ENCODE measurements around the gene LEKR1.
"Not testable (repeated sequence)": the region's sequence is repeated elsewhere in the genome, so short reads cannot be mapped to it uniquely, and the experiment has no call there.

The LEKR1 gene

DNA sequence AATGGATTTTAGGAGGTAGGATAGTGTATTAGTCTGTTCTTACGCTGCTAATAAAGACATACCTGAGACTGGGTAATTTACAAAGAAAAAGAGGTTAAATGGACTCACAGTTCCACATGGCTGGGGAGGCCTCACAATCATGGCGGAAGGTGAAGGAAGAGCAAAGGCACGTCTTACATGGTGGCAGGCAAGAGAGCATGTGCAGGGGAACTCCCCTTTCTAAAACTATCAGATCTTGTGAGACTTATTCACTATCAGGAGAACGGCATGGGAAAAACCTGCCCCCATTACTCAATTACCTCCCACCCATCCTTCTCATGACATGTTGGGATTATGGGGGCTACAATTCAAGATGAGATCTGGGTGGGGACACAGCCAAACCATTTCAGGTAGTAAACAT is 25.9 kb upstream of the LEKR1 start:
- H3K4me3 ChIP-seq (ENCODE audit: insufficient read depth in 1 of 2, low read depth in 1 of 2, low read length in 2 of 2); H4K91ac ChIP-seq (ENCODE audit: low read length); H3K9ac ChIP-seq (ENCODE audit: low read length); H2BK5ac ChIP-seq (ENCODE audit: low read depth, low read length, poor library complexity, severe bottlenecking); H3K14ac ChIP-seq (ENCODE audit: low read length in 2 of 2); H3K4me1 ChIP-seq (ENCODE audit: control insufficient read depth, insufficient read depth, low read depth, low read length); DNase-seq; H3K23ac ChIP-seq (ENCODE audit: low read length in 2 of 2); H3K27me3 ChIP-seq (ENCODE audit: control insufficient read depth in 1 of 2, insufficient read depth in 1 of 2, low read length in 2 of 2); H3K27ac ChIP-seq (ENCODE audit: low read length, poor library complexity, severe bottlenecking); H3K36me3 ChIP-seq (ENCODE audit: control insufficient read depth in 1 of 2, insufficient read depth in 2 of 2, low read depth in 1 of 2, low read length in 2 of 2); H4K8ac ChIP-seq (ENCODE audit: low read length); H3K4me2 ChIP-seq (ENCODE audit: low read length, poor library complexity, severe bottlenecking); H2BK120ac ChIP-seq (ENCODE audit: low read depth, low read length); H2BK12ac ChIP-seq (ENCODE audit: low read length in 2 of 2); H2AFZ ChIP-seq (ENCODE audit: low read depth, low read length); H2AK5ac ChIP-seq (ENCODE audit: low read length, severe bottlenecking); H3K18ac ChIP-seq (ENCODE audit: low read depth in 1 of 2, low read length in 2 of 2); H3K79me1 ChIP-seq (replicated peaks; ENCODE audit: low read length, poor library complexity, severe bottlenecking); H3K4ac ChIP-seq (ENCODE audit: low read depth in 1 of 2, low read length in 2 of 2); H2BK15ac ChIP-seq (ENCODE audit: low read depth, poor library complexity, severe bottlenecking): not testable (repeated sequence)
- H3K9me3 ChIP-seq (ENCODE audit: control insufficient read depth, low read length), result peaks cover 13% of the 10 kb centered on the region
- 88% methylated on average over 3 of the region's 4 CpGs for WGBS

DNA sequence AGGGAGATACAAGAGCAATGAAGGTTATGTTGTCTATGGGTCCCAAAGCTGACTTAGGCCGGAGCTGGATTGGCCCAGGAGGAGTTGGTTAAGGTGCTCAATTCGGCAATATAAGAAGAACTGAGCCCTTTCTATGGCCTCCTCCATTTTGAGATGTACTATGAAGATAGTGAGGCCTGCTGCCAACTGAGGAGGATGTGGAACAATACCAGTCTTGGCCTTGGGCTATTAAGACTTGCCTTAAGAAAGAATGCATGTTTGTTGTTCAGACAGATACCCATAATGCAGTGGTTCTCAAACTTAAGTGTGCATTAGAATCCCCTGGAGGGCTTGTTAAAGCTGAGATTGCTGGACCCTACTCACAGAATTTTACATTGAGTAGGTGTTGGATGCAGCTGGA is 24.4 kb upstream of the LEKR1 start:
- Histone ChIP-seq H3K14ac (ENCODE audit: low read length in 2 of 2) (peak overlapping the region in 1 of 2 experiments; percentile 58), H4K8ac (ENCODE audit: low read length) (no peak overlapping the region)

DNA sequence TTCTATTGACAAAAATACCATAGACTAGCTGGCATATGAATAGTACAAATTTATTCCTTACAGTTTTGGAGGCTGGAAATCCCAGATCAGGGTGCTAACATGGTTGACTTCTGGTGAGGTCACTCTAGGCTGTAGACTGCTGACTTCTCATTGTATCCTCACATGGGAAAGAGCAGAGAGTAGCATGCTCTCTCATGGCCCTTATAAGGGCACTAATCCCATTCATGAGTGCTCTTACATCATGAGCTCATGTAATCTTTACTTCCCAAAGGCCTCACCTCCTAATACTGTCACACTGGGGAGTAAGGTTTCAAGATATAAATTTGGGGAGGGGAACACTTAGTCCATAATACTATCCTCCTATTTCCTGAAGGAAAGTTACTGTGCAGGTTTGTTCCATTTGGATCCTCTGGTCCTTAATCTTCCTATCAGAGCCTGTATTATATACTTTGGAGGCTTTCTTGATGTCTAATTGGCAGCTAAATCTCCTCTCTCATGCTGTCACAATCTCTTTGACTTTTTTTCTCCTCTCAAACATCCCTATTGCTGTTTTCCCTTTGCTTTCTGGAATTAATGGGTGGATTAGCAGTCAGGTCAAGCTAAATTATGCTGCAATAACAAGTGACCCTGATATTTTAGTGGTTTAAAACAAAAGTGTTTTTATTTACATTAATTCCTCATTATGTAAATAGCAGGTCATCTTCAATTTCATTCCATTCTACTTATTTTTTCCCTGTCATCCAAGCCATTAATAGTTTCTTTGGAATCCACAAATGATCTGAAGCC is 23.1 kb upstream of the LEKR1 start:
- H3K14ac ChIP-seq (ENCODE audit: low read length in 2 of 2), result no peak overlapping the region
- no peak overlapping the region for H4K8ac ChIP-seq (ENCODE audit: low read length)
- no peak overlapping the region for H2BK12ac ChIP-seq (ENCODE audit: low read length in 2 of 2)
- H3K4me2 ChIP-seq (ENCODE audit: low read length, poor library complexity, severe bottlenecking), result no peak overlapping the region
- no peak overlapping the region for H2AK5ac ChIP-seq (ENCODE audit: low read length, severe bottlenecking)
- H2BK5ac ChIP-seq (ENCODE audit: low read depth, low read length, poor library complexity, severe bottlenecking), result no peak overlapping the region
- H2BK15ac ChIP-seq (ENCODE audit: low read depth, poor library complexity, severe bottlenecking), result no peak overlapping the region
- no peak overlapping the region for H3K4me3 ChIP-seq (ENCODE audit: insufficient read depth in 1 of 2, low read depth in 1 of 2, low read length in 2 of 2)
- no peak overlapping the region for H2BK120ac ChIP-seq (ENCODE audit: low read depth, low read length)
- no peak overlapping the region for H3K9ac ChIP-seq (ENCODE audit: low read length)
- H3K27ac ChIP-seq (ENCODE audit: low read length, poor library complexity, severe bottlenecking), result no peak overlapping the region
- no peak for DNase-seq
- no peaks in the 10 kb centered on the region for H3K27me3 ChIP-seq (ENCODE audit: control insufficient read depth in 1 of 2, insufficient read depth in 1 of 2, low read length in 2 of 2)
- H3K4me1 ChIP-seq (ENCODE audit: control insufficient read depth, insufficient read depth, low read depth, low read length), result no peaks in the 10 kb centered on the region
- H3K18ac ChIP-seq (ENCODE audit: low read depth in 1 of 2, low read length in 2 of 2), result no peak overlapping the region
- H3K23ac ChIP-seq (ENCODE audit: low read length in 2 of 2), result no peak overlapping the region
- no peak overlapping the region for H3K4ac ChIP-seq (ENCODE audit: low read depth in 1 of 2, low read length in 2 of 2)
- peaks cover 13% of the 10 kb centered on the region for H3K9me3 ChIP-seq (ENCODE audit: control insufficient read depth, low read length)
- H2AFZ ChIP-seq (ENCODE audit: low read depth, low read length), result no peak overlapping the region
- H3K79me1 ChIP-seq (replicated peaks; ENCODE audit: low read length, poor library complexity, severe bottlenecking), result peaks cover 1% of the 10 kb centered on the region
- no peaks in the 10 kb centered on the region for H3K36me3 ChIP-seq (ENCODE audit: control insufficient read depth in 1 of 2, insufficient read depth in 2 of 2, low read depth in 1 of 2, low read length in 2 of 2)
- no peak overlapping the region for H4K91ac ChIP-seq (ENCODE audit: low read length)

More for the DNA sequence above, 24.4 kb upstream of the LEKR1 start:
- Histone ChIP-seq H3K36me3 (ENCODE audit: control insufficient read depth in 1 of 2, insufficient read depth in 2 of 2, low read depth in 1 of 2, low read length in 2 of 2) (no peaks in the 10 kb centered on the region), H3K4me3 (ENCODE audit: insufficient read depth in 1 of 2, low read depth in 1 of 2, low read length in 2 of 2) (no peak overlapping the region), H2BK5ac (ENCODE audit: low read depth, low read length, poor library complexity, severe bottlenecking) (no peak overlapping the region), H3K23ac (ENCODE audit: low read length in 2 of 2) (no peak overlapping the region), H3K9me3 (ENCODE audit: control insufficient read depth, low read length) (peaks cover 13% of the 10 kb centered on the region), H3K79me1 (replicated peaks; ENCODE audit: low read length, poor library complexity, severe bottlenecking) (peaks cover 1% of the 10 kb centered on the region), H3K27ac (ENCODE audit: low read length, poor library complexity, severe bottlenecking) (no peak overlapping the region), H3K18ac (ENCODE audit: low read depth in 1 of 2, low read length in 2 of 2) (no peak overlapping the region), H2AK5ac (ENCODE audit: low read length, severe bottlenecking) (no peak overlapping the region), H2AFZ (ENCODE audit: low read depth, low read length) (no peak overlapping the region), H3K9ac (ENCODE audit: low read length) (no peak overlapping the region), H3K4ac (ENCODE audit: low read depth in 1 of 2, low read length in 2 of 2) (no peak overlapping the region), H2BK15ac (ENCODE audit: low read depth, poor library complexity, severe bottlenecking) (no peak overlapping the region), H3K4me2 (ENCODE audit: low read length, poor library complexity, severe bottlenecking) (no peak overlapping the region), H4K91ac (ENCODE audit: low read length) (no peak overlapping the region), H3K4me1 (ENCODE audit: control insufficient read depth, insufficient read depth, low read depth, low read length) (no peaks in the 10 kb centered on the region), H2BK120ac (ENCODE audit: low read depth, low read length) (no peak overlapping the region), H3K27me3 (ENCODE audit: control insufficient read depth in 1 of 2, insufficient read depth in 1 of 2, low read length in 2 of 2) (no peaks in the 10 kb centered on the region), H2BK12ac (ENCODE audit: low read length in 2 of 2) (no peak overlapping the region)
- DNase-seq, result no peak
- WGBS, result 93% methylated on average over 2 of the region's 2 CpGs

DNA sequence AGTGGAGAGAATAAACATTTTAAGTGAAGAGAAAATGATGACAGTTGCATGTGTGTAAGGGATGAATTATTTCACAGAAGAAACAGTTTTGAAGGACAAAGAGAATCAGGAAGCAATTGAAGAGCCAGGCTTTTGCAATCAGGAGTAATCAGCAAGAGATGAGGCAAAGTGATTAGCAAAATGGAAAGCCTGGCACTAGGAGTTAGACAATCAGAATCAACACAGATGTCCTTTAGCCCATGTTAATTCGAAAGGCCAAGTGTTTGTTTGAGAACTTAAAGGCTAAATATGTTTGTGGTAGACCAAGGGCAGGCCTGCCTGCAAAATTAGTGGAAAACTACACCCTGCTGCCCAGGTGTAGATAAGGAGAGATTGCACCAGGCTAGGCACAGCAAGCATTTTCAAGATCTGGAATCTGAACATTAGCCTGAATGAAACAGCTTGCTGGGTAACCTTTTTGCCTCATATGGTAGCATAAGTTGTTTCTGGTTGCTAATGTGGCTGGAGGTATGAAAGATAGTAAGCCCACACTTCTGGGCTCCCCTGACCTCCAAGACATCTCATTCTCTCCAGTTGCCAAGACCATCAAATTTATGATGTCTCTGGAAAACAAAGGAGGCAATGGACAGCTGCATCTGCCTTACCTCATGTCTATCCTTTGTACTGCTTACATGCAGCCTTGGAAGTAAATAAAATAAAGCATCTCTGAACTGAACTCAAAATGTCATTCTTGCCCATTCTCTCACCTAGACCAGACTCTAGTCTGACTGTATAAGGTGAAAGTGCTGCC is 22.0 kb upstream of the LEKR1 start:
- Histone ChIP-seq H2BK120ac (ENCODE audit: low read depth, low read length) (no peak overlapping the region), H2AK5ac (ENCODE audit: low read length, severe bottlenecking) (no peak overlapping the region), H3K4me3 (ENCODE audit: insufficient read depth in 1 of 2, low read depth in 1 of 2, low read length in 2 of 2) (no peak overlapping the region), H3K4me1 (ENCODE audit: control insufficient read depth, insufficient read depth, low read depth, low read length) (no peaks in the 10 kb centered on the region), H3K79me1 (replicated peaks; ENCODE audit: low read length, poor library complexity, severe bottlenecking) (peaks cover 1% of the 10 kb centered on the region), H2AFZ (ENCODE audit: low read depth, low read length) (no peak overlapping the region), H3K36me3 (ENCODE audit: control insufficient read depth in 1 of 2, insufficient read depth in 2 of 2, low read depth in 1 of 2, low read length in 2 of 2) (no peaks in the 10 kb centered on the region), H2BK15ac (ENCODE audit: low read depth, poor library complexity, severe bottlenecking) (no peak overlapping the region), H2BK12ac (ENCODE audit: low read length in 2 of 2) (no peak overlapping the region), H3K14ac (ENCODE audit: low read length in 2 of 2) (no peak overlapping the region), H3K27me3 (ENCODE audit: control insufficient read depth in 1 of 2, insufficient read depth in 1 of 2, low read length in 2 of 2) (no peaks in the 10 kb centered on the region), H2BK5ac (ENCODE audit: low read depth, low read length, poor library complexity, severe bottlenecking) (no peak overlapping the region), H3K9me3 (ENCODE audit: control insufficient read depth, low read length) (peaks cover 13% of the 10 kb centered on the region), H3K23ac (ENCODE audit: low read length in 2 of 2) (no peak overlapping the region), H3K4ac (ENCODE audit: low read depth in 1 of 2, low read length in 2 of 2) (no peak overlapping the region), H3K27ac (ENCODE audit: low read length, poor library complexity, severe bottlenecking) (no peak overlapping the region), H3K18ac (ENCODE audit: low read depth in 1 of 2, low read length in 2 of 2) (no peak overlapping the region), H4K91ac (ENCODE audit: low read length) (no peak overlapping the region), H3K4me2 (ENCODE audit: low read length, poor library complexity, severe bottlenecking) (no peak overlapping the region), H3K9ac (ENCODE audit: low read length) (no peak overlapping the region), H4K8ac (ENCODE audit: low read length) (no peak overlapping the region)
- no peak for DNase-seq
- 57% methylated on average over 1 of the region's 1 CpG for WGBS

Data from mesenchymal stem cell (in vitro differentiated cells and primary cell).